Effector memory CD4-positive, alpha-beta T cell (primary cell): ENCODE measurements around the gene SEL1L3.

Experiments
- DNase-seq, 3 donors: peaks; one replicate each; pipeline ENCODE4 v3.0.0-alpha.2; 2020
- H3K27ac ChIP-seq: 2 replicates; pipeline ENCODE4 v1.7.0; 2013; ENCODE audit warnings: mild to moderate bottlenecking, low read length, moderate library complexity; ENCODE audit not compliant: insufficient read depth, poor library complexity, severe bottlenecking
- H3K27me3 ChIP-seq: replicated peaks from 2 replicates; pipeline ENCODE4 v1.7.0; 2013; ENCODE audit warnings: mild to moderate bottlenecking, low read length; ENCODE audit not compliant: insufficient read depth, control insufficient read depth, poor library complexity, severe bottlenecking
- H3K36me3 ChIP-seq: 2 replicates; pipeline ENCODE4 v1.7.0; 2013; ENCODE audit warnings: mild to moderate bottlenecking, low read length, moderate library complexity; ENCODE audit not compliant: control insufficient read depth, insufficient read depth
- H3K4me1 ChIP-seq: 2 replicates; pipeline ENCODE4 v1.7.0; 2013; ENCODE audit warnings: low read length, mild to moderate bottlenecking; ENCODE audit not compliant: control insufficient read depth, insufficient read depth, poor library complexity, severe bottlenecking
- H3K4me3 ChIP-seq: 2 replicates; pipeline ENCODE4 v1.7.0; 2013; ENCODE audit warnings: low read length, low read depth, mild to moderate bottlenecking; ENCODE audit not compliant: insufficient read depth, poor library complexity, severe bottlenecking
- H3K9me3 ChIP-seq: 2 replicates; pipeline ENCODE4 v1.7.0; 2013; ENCODE audit warnings: mild to moderate bottlenecking, low read length, moderate library complexity; ENCODE audit not compliant: control insufficient read depth

SEL1L3 gene

GRCh38 chr4:25700661-25701060 lies 162.1 kb downstream of the SEL1L3 start:
- no peaks in the 10 kb centered on the region for H3K27me3 ChIP-seq
- H3K4me3 ChIP-seq: no peak overlapping the region
- no peaks in the 10 kb centered on the region for H3K9me3 ChIP-seq
- H3K4me1 ChIP-seq: no peaks in the 10 kb centered on the region
- no peaks in the 10 kb centered on the region for H3K36me3 ChIP-seq
- no peak overlapping the region for H3K27ac ChIP-seq
- no peak for DNase-seq

GRCh38 chr4:25697516-25697915 lies 165.3 kb downstream of the SEL1L3 start:
- Histone ChIP-seq H3K4me3 (no peak overlapping the region), H3K9me3 (no peaks in the 10 kb centered on the region), H3K4me1 (no peaks in the 10 kb centered on the region), H3K27ac (no peak overlapping the region), H3K36me3 (no peaks in the 10 kb centered on the region), H3K27me3 (no peaks in the 10 kb centered on the region)
- DNase-seq: no peak
